ENCODE data around the gene ADAMTSL1.

The ADAMTSL1 gene

DNA sequence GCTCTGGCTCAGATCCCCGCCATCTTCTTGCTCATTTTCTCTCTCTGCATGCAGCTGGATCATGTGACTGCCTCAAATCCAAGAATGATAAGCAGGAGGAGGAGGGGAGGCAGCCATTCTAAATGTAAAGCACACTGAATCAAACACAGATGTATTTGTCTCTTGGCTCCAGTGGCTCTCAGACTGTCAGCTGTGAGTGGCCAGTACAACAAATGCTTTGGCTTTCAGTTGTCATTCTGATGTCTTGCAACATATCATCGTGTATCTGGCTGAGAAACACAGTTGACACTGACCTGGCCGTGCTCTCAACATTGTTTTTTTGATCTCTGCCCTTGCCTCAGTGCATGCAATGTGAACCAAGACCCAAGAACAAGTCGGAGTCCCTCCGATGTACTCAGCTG, 233.1 kb downstream of the ADAMTSL1 start:
- Histone ChIP-seq H4K20me1 (ENCODE audit: insufficient read depth, low read length) (no peaks in the 10 kb centered on the region), H3K27ac (ENCODE audit: low read length) (no peak overlapping the region), H3K9me3 (ENCODE audit: insufficient read depth, low read length) (no peaks in the 10 kb centered on the region), H3K4me1 (ENCODE audit: low read length) (no peaks in the 10 kb centered on the region), H3K9ac (ENCODE audit: low read length) (no peak overlapping the region), H3K4me3 (ENCODE audit: low read length) (no peak overlapping the region), H3K36me3 (replicated peaks; ENCODE audit: low read depth, low read length) (no peaks in the 10 kb centered on the region), H3K27me3 (ENCODE audit: low read depth, low read length) (no peaks in the 10 kb centered on the region), H3K79me2 (ENCODE audit: low read length) (no peaks in the 10 kb centered on the region), H3K4me2 (ENCODE audit: low read length) (no peak overlapping the region), H2AFZ (ENCODE audit: low read depth, low read length) (no peak overlapping the region)
- TF ChIP-seq EZH2phosphoT487 (IDR thresholded peaks at IDR 0.05; ENCODE audit: low read depth), result no peak
- TF ChIP-seq CTCF (IDR thresholded peaks at IDR 0.05; ENCODE audit: low read depth, low read length), result no peak

GRCh38 chr9:18707489-18708205, 233.7 kb downstream of the ADAMTSL1 start:
- H4K20me1 ChIP-seq (ENCODE audit: insufficient read depth, low read length), result no peaks in the 10 kb centered on the region
- H3K9ac ChIP-seq (ENCODE audit: low read length), result no peak overlapping the region
- H3K4me1 ChIP-seq (ENCODE audit: low read length), result no peaks in the 10 kb centered on the region
- H3K9me3 ChIP-seq (ENCODE audit: insufficient read depth, low read length), result no peaks in the 10 kb centered on the region
- H3K27ac ChIP-seq (ENCODE audit: low read length), result no peak overlapping the region
- no peak overlapping the region for H3K4me2 ChIP-seq (ENCODE audit: low read length)
- H3K79me2 ChIP-seq (ENCODE audit: low read length), result no peaks in the 10 kb centered on the region
- H3K4me3 ChIP-seq (ENCODE audit: low read length), result no peak overlapping the region
- TF ChIP-seq CTCF (IDR thresholded peaks at IDR 0.05; ENCODE audit: low read depth, low read length) (no peak), EZH2phosphoT487 (IDR thresholded peaks at IDR 0.05; ENCODE audit: low read depth) (no peak)
- no peaks in the 10 kb centered on the region for H3K27me3 ChIP-seq (ENCODE audit: low read depth, low read length)
- no peaks in the 10 kb centered on the region for H3K36me3 ChIP-seq (replicated peaks; ENCODE audit: low read depth, low read length)
- H2AFZ ChIP-seq (ENCODE audit: low read depth, low read length), result no peak overlapping the region

DNA sequence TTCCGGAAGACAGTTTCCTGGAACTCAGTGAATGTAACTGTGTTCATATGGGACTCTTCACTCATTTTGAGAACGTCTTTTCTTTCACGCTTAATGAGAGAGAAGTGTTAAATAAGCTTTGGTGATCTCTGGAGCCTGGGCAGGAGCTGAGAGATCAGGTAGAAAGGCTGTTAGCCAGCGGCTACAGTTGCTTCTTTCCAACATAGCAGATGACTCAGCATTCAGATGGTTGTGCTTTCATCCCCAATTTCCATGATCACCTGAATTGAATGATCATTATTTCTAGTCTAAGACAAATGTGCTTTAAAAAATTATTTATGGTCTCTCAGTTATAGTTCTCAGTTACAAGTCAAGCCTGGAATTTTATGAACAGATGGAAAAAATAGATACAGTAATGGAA, 234.5 kb downstream of the ADAMTSL1 start:
- Histone ChIP-seq H3K4me1 (ENCODE audit: low read length) (no peaks in the 10 kb centered on the region), H3K4me3 (ENCODE audit: low read length) (no peak overlapping the region), H4K20me1 (ENCODE audit: insufficient read depth, low read length) (no peaks in the 10 kb centered on the region), H3K27me3 (ENCODE audit: low read depth, low read length) (no peaks in the 10 kb centered on the region), H3K36me3 (replicated peaks; ENCODE audit: low read depth, low read length) (no peaks in the 10 kb centered on the region), H3K9ac (ENCODE audit: low read length) (no peak overlapping the region), H3K4me2 (ENCODE audit: low read length) (no peak overlapping the region), H3K27ac (ENCODE audit: low read length) (no peak overlapping the region), H3K79me2 (ENCODE audit: low read length) (no peaks in the 10 kb centered on the region), H3K9me3 (ENCODE audit: insufficient read depth, low read length) (no peaks in the 10 kb centered on the region), H2AFZ (ENCODE audit: low read depth, low read length) (no peak overlapping the region)
- no peak for TF ChIP-seq EZH2phosphoT487 (IDR thresholded peaks at IDR 0.05; ENCODE audit: low read depth)
- TF ChIP-seq CTCF (IDR thresholded peaks at IDR 0.05; ENCODE audit: low read depth, low read length), result no peak

- Histone ChIP-seq H4K20me1 (ENCODE audit: insufficient read depth, low read length) (no peaks in the 10 kb centered on the region), H3K4me1 (ENCODE audit: low read length) (no peaks in the 10 kb centered on the region), H3K79me2 (ENCODE audit: low read length) (no peaks in the 10 kb centered on the region), H3K27me3 (ENCODE audit: low read depth, low read length) (no peaks in the 10 kb centered on the region), H3K36me3 (replicated peaks; ENCODE audit: low read depth, low read length) (no peaks in the 10 kb centered on the region), H2AFZ (ENCODE audit: low read depth, low read length) (no peak overlapping the region), H3K9ac (ENCODE audit: low read length) (no peak overlapping the region), H3K4me3 (ENCODE audit: low read length) (no peak overlapping the region), H3K9me3 (ENCODE audit: insufficient read depth, low read length) (no peaks in the 10 kb centered on the region), H3K27ac (ENCODE audit: low read length) (no peak overlapping the region), H3K4me2 (ENCODE audit: low read length) (no peak overlapping the region)
- no peak for TF ChIP-seq CTCF (IDR thresholded peaks at IDR 0.05; ENCODE audit: low read depth, low read length)
- no peak for TF ChIP-seq EZH2phosphoT487 (IDR thresholded peaks at IDR 0.05; ENCODE audit: low read depth)
Observed at GRCh38 chr9:18710065-18710464, 236.1 kb downstream of the ADAMTSL1 start.

Measured in OCI-LY3 (cell line).